ENCODE measurements around the gene MYRFL. TPM values are rescaled to one million over a fixed set of nuclear protein-coding genes. Genes with fewer than 3 reads are reported as not detected.

Gene MYRFL
- total RNA-seq, 1 experiment from 2014 or later, result not detected

GRCh38 chr12:69925291-69925690 lies 100.3 kb downstream of the MYRFL start:
- no peak overlapping the region for H3K27ac Mint-ChIP-seq (ENCODE audit: low read depth, unreplicated experiment)
- no peaks in the 10 kb centered on the region for H3K36me3 Mint-ChIP-seq (ENCODE audit: insufficient read depth, unreplicated experiment)
- H3K9me3 Mint-ChIP-seq (ENCODE audit: unreplicated experiment), result no peaks in the 10 kb centered on the region
- DNase-seq (ENCODE audit: unreplicated experiment), result no peak
- intact Hi-C loops (cut with micrococcal nuclease), result no loop called here
- no peak for TF ChIP-seq CTCF (IDR thresholded peaks at IDR 0.05; ENCODE audit: unreplicated experiment)
- peaks cover 7% of the 10 kb centered on the region for H3K4me1 Mint-ChIP-seq (ENCODE audit: insufficient read depth, unreplicated experiment)
- ChIA-PET POLR2A (no interaction called here), CTCF (interaction anchor here (1.6 kb wide), 1 partner anchor 25 kb away, joined by 4 read pairs; no protein-coding TSS in a partner anchor)
- H3K27me3 Mint-ChIP-seq (ENCODE audit: insufficient read depth, unreplicated experiment), result no peaks in the 10 kb centered on the region
- BruUV-seq (replicated peaks), result no TSS peak
- H3K4me3 Mint-ChIP-seq (ENCODE audit: unreplicated experiment), result no peak overlapping the region

- H3K4me3 Mint-ChIP-seq (ENCODE audit: unreplicated experiment), result no peak overlapping the region
- no TSS peak for BruUV-seq (replicated peaks)
- H3K27ac Mint-ChIP-seq (ENCODE audit: low read depth, unreplicated experiment), result no peak overlapping the region
- intact Hi-C loops (cut with micrococcal nuclease), result no loop called here
- peaks cover 7% of the 10 kb centered on the region for H3K4me1 Mint-ChIP-seq (ENCODE audit: insufficient read depth, unreplicated experiment)
- no peaks in the 10 kb centered on the region for H3K36me3 Mint-ChIP-seq (ENCODE audit: insufficient read depth, unreplicated experiment)
- no peaks in the 10 kb centered on the region for H3K27me3 Mint-ChIP-seq (ENCODE audit: insufficient read depth, unreplicated experiment)
- ChIA-PET CTCF (no interaction called here), POLR2A (no interaction called here)
- no peaks in the 10 kb centered on the region for H3K9me3 Mint-ChIP-seq (ENCODE audit: unreplicated experiment)
- no peak for TF ChIP-seq CTCF (IDR thresholded peaks at IDR 0.05; ENCODE audit: unreplicated experiment)
- DNase-seq (ENCODE audit: unreplicated experiment), result no peak
Observed at GRCh38 chr12:69927164-69927563, 102.1 kb downstream of the MYRFL start.

GRCh38 chr12:69929125-69929524 lies 104.1 kb downstream of the MYRFL start:
- peak; percentile 12 for DNase-seq (ENCODE audit: unreplicated experiment)
- BruUV-seq (replicated peaks), result no TSS peak
- H3K36me3 Mint-ChIP-seq (ENCODE audit: insufficient read depth, unreplicated experiment), result no peaks in the 10 kb centered on the region
- H3K27me3 Mint-ChIP-seq (ENCODE audit: insufficient read depth, unreplicated experiment), result no peaks in the 10 kb centered on the region
- intact Hi-C loops (cut with micrococcal nuclease), result no loop called here
- no peak overlapping the region for H3K4me3 Mint-ChIP-seq (ENCODE audit: unreplicated experiment)
- no peak for TF ChIP-seq CTCF (IDR thresholded peaks at IDR 0.05; ENCODE audit: unreplicated experiment)
- POLR2A ChIA-PET, result interaction anchor here (0.6 kb wide), 1 partner anchor 13 kb away, joined by 3 read pairs; no protein-coding TSS in a partner anchor
- H3K4me1 Mint-ChIP-seq (ENCODE audit: insufficient read depth, unreplicated experiment), result peaks cover 7% of the 10 kb centered on the region
- no peaks in the 10 kb centered on the region for H3K9me3 Mint-ChIP-seq (ENCODE audit: unreplicated experiment)
- H3K27ac Mint-ChIP-seq (ENCODE audit: low read depth, unreplicated experiment), result no peak overlapping the region
- CTCF ChIA-PET, result interaction anchor here (0.6 kb wide), 3 partner anchors 8 to 572 kb away, joined by 3 read pairs; no protein-coding TSS in a partner anchor

- POLR2A ChIA-PET, result interaction anchor here (0.6 kb wide), 1 partner anchor 13 kb away, joined by 3 read pairs; no protein-coding TSS in a partner anchor
- intact Hi-C loops (cut with micrococcal nuclease), result no loop called here
Observed at GRCh38 chr12:69929531-69929930, 104.5 kb downstream of the MYRFL start.

More at GRCh38 chr12:69929531-69929930, 104.5 kb downstream of the MYRFL start:
- H3K27me3 Mint-ChIP-seq (ENCODE audit: insufficient read depth, unreplicated experiment), result no peaks in the 10 kb centered on the region
- H3K4me3 Mint-ChIP-seq (ENCODE audit: unreplicated experiment), result no peak overlapping the region
- H3K9me3 Mint-ChIP-seq (ENCODE audit: unreplicated experiment), result no peaks in the 10 kb centered on the region
- peaks cover 7% of the 10 kb centered on the region for H3K4me1 Mint-ChIP-seq (ENCODE audit: insufficient read depth, unreplicated experiment)
- CTCF ChIA-PET, result interaction anchor here (0.6 kb wide), 4 partner anchors 8 to 572 kb away, joined by 3 read pairs; no protein-coding TSS in a partner anchor
- BruUV-seq (replicated peaks), result no TSS peak
- DNase-seq (ENCODE audit: unreplicated experiment), result no peak
- H3K27ac Mint-ChIP-seq (ENCODE audit: low read depth, unreplicated experiment), result no peak overlapping the region
- H3K36me3 Mint-ChIP-seq (ENCODE audit: insufficient read depth, unreplicated experiment), result no peaks in the 10 kb centered on the region
- no peak for TF ChIP-seq CTCF (IDR thresholded peaks at IDR 0.05; ENCODE audit: unreplicated experiment)
